NCI-H1436 treated with DMSO at 0.1 percent for 48 hours (cell line): Measurements from ENCODE around the gene SLC25A23.

Experiments
- DNase-seq: peaks from one replicate; lab custom pipeline; 2025; lab: John Stamatoyannopoulos, UW

Gene SLC25A23

DNA sequence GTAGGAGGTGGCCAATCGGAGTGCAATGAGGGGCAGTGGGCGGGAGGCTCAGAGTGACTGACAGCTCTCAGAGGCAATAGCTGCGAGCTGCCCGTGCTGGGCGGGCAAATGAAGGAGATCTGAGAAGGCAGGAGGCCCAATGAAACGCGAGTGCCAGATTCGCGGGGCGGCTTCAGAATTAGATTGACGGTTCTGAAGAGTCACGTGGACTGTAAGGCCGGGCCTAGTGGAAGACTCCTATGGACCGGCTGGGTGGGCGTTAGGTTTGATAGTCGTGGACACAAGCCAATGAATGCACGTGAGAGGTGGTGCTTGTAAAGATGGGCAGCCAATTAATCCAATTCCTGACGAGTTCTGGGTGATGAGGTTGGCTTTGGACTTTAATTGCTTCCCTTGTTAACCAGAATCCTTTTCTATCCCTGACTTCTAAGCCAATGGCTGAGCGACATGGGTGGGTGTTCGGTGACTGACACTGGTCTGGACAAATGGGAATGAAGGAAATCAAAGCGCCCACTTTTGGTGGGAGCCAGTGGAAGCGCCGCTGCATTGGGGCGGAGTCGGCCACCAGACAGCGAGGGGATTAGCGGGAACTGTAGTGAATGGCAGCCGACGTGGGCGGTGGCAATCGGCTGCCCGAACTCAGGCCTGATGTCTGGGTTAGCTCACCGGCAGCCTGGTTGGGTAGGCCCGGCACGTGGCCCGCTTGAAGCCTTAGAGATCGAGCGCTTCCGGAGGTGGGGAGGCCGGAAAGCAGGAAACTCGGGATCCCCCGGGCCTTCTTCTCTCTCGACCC lies 34.5 kb downstream of the SLC25A23 start:
- DNase-seq, result peak; percentile 100

DNA sequence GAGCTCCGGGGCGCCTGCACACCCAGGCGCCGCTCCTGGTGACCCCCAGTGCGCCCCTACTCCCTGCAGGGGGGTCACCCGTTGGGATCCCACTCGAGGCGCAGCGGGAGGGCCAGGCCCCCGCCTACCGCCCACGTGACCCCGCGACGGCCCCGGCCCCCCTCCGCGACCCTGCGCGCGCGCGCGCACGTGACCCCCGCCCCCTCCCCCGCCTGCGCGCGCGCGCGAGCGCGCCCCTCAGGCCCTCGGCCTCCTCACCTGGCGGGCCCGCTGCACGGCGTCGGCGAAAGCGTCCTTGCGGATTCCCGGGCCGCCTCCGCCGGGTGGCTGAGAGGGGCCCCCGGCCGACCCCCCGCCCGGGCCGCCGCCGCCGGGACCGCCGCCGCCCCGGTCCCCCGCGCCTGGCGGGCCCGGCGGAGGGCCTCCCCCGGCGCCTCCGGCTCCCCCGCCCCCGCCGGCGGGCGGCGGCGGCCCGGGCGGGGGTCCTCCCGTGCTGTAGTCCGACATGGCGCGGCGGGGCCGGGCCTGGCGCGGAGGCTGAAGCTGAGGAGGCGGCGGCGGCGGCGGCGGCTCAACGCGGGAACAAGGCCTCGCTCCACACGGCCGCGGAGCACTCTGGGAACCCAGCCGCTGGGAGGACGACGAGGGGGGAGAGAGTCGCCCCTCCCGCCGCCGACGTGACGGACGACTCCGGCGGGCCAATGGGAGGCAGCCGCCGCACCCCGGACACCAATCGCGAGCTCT lies 35.2 kb downstream of the SLC25A23 start, which contains the start of gene KHSRP:
Gene KHSRP (minus strand): TSS at position 617 of the 744 bp plus-strand sequence. CDS start 110 bp downstream, at position 507.
- DNase-seq, result no peak

DNA sequence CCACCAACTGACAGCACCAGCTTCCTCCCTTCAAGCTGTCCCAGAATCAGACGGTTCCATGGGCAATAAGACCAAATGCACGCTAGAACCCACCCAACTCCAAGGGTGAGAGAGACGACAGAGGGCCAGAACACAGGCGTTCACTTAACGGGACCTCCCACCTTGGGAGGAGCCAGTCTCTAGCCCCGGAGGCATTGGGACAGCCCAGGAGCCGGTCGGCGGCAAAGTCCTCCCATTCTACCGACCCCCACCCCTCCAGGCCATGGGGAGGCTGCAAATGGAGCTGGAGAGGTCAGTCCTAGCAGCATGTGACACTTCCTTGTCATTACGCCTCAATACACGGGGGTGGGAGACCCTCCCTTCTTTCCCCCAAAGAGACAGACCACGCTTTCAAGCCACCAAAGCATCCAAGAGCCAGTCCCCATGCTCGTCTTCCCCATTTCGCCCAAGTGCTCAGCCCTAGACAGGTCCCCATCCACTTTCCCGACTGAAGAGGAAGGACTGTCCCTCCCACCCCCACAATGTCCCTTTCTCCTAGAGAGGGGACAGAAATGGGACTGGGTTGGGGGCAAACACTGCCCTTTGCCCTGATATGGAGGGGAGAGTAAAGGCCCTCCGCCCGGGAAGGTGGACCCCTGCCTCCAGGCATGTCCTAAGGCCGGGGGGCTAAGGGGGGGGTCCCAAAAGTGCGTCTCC lies 35.9 kb downstream of the SLC25A23 start:
- DNase-seq, result no peak

DNA sequence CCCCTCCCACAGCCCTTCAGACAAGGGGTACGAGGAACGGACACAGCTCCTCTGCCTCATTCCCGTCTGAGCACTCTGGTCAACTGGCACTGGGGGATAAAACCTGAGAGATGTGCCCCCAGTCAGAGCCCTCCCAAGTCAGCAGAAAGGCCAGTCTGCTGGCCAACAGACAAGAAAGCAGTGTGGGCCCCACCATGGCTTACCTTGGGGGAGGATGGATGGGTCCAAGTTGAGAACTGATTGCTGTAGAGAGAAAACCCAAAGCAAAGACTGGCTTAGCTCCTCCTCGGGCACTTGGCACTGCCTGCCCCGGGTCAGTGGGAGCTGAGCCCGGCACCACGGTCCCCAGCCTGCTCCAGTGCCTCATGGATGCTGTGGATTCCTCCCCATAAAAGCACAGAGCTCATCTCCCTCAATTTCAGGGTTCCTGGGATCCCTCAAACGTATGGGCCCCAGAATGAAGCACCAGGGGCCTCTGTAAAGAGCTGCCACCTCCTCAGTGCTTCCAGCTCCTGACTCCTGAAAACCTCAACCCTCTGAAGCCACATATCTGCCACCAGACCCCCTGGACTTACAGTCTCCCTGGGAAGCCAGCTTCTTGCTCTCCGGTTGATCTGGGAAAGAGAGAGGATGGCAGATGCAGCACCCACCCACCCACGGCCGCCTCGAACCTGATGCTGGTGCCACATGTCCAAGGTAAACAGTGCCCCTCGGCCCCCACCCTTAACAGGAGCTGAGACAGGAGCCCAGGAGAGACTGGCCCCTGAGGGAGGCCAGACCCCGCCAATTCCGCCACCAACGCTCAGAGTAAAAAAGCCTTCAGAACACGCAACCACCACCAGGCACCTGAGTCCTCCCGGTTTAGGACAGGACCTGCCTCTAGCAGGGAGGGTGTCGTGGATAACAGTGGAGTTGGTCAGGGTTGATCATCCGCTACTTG lies 38.2 kb downstream of the SLC25A23 start:
- no peak for DNase-seq

DNA sequence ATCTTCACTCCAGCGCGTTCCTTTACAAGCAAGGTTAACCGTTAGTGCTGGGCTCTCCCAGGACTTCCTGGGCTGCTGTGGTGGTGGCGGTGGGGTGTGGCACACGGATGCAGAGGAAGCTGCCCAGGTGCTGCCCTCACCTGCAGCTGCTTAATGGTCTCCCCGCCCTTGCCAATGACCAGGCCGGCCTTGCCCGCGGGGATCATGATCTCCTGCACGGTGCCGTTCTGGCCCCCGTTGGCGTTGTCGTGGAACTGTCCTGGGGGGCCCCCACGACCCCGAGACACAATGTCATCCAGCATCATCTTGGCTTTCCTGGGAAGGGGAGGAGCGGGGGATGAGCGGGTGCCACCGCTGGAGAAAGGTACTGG lies 41.0 kb downstream of the SLC25A23 start:
- DNase-seq, result no peak

DNA sequence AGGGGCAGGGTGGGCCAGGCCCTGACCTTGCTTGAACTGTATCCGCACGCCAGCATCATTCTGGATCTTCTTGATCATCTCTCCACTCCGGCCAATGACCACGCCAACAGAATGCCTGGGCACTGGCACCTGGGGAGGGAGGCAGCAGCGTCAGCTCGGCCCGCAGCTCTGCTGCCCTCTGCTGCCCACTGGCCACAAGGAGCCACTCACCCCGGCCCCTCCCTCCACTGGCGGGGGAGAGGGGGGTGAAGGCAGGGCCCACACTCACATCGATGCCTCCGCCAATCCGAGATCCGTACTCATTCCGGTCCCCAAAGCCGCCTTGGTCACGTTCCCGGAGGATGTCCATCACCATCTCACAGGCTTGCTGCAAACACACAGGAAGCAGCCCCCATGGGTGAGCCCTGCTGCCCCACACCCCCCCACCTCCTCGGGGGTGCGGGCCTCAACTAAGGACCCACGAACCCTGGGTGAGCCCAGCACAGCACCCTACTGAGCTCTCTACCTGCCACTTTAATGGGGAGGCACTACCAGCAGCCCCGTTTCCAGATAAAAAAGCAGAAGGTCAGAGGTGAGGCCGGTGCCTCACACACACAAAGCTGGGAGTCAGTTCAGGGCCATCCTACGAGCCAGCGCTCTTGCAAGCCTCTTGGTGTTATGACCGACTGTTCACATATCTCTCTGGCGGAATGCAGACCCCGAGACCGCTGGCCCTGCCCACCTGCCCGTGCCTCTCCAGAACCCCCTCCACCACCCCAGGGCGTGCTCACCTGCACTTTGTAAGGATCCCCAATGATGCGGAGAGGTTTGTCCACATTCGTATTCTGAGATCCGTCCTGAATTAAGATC lies 41.7 kb downstream of the SLC25A23 start:
- DNase-seq, result no peak

DNA sequence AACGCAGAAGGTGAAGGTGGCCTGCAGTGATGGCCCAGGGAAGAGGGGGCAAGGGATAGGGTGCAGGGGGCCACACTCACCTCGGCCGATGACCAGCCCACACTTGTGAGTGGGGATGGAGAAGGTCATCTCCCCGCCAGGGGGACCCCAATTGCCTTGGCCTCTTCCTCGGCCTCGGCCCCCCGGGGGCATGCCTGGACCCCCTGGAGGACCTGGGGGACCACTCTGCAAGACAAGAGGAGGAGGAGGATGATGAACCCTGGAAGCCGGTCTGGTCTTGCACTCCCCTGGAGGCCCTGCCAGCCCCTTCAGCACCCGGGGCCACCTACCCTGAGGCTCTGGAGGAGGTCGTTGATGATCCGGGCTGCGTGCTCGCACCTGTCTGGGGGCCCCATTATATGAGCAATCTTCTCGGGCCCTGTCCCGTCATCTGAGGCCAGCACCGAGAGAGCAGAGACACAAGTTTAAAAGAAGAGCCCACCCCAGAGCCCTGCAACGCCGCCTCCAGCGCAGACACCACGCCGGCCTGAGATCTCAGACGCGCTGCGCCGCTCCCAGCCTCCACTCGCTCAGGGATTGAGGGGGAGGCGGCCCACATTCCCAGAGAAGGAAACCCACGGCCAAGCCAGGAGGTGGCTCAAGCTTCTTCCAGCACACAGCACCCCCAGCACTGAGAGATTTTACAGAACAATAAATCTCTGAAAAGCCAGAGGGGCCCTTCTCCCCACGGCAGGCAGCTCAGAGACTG lies 42.8 kb downstream of the SLC25A23 start:
- no peak for DNase-seq

DNA sequence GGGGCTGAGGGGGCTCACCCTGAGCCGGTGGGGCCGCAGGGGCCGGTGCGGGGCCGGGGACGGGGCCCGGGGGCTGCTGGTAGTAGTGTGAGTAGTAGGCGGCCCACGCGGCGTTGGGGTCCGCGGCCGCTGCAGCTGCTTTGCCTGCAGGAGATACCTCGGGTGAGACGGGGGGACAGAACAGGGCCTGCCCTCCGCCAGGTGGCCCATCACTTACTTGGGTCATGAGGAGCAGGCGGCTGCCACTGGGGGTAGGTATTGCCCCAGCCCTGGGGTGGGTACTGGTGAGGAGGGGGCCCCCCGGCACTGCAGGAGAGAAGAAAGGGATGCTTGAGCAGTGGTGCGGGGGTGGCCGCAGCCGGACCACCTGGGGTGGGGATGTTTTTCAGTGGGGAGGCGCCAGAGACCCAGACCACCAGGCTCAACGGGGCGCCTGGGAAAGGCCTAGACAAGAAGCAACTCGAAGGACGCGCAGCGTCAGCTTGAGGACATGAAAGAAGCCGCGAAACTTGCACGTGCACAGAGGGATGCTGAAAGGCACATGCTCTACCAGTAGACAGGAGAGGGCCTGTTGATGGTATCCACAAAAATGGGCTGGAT lies 43.9 kb downstream of the SLC25A23 start:
- no peak for DNase-seq

DNA sequence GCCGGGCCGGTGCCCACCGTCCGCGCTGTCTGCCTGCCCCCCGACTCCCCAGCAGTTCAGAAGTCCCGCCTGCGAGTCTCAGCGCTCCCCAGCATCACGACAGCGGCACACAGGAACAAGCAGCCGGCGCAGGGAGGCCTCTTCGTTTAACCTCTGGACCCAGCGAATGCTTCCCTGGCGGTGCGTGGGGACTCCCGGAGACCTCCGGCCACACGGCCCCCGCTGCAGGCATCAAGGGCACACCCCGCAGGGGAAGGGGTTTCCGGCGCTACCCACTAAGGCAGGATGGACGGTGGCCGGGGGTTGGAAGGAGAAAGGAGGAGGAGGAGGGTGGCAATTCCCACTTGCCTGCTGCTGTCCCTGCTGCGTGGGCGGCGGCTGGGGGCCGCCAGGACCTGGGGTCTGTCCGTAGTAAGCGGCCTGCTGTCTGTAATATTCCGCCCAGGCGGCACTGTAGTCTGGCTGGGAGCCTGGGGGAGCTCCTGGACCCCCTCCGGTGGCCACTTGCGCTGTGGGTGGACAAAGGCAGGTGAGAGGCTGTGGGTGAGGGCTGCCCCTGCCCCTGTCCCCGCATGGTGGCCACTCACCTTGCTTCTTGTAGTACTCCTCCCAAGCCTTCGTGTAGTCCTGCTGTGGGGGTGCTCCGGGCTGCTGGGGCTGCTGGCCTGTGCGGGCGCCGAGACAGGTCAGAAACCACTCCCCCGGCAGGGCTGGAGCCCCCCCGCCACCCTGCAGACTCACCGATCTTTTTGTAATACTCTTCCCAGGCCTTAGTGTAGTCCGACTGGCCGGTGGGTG lies 44.6 kb downstream of the SLC25A23 start:
- DNase-seq, result no peak

DNA sequence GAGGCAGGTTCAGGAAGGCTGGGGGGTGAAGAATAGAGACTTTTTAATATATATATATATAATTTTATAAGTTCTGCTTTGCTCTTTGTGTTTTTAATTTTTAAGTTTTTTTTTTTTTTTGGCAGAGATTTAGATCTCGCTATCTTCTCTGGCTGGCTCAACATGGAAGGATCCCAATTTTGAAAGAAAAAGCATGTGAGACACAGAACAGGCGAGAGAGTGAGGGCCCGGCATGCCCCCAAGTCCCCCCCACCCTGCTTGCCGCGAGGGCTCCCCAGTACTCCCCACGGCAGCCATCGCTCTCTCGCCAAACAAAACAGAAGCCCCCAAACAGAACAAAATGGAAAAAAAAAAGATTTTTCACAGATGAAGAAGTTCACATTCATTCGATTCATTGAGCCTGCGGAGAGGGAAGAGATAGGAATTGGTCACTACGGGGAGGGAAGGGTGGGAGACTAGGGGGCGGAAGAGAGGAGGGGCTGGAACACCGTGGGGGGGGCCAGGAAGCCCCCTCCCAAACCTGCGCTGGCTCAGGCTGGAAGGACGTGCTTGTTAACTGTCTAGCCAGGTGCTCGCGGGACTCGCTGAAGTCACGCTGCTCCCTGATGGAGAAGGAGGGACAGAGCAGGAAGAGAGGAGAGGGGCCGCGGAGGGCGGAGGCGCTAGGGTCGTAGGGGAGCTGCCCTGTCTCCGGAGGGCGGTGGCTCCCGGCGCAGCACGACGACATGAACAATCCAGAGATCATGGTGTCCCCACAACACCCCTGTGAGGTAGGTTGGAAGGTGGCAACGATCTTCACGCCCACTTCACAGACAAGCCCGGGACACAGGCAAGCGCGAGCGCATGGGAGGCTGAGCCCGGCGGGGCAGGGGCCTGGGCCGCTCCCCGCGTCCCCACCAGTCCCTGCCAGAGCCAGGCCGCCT lies 45.6 kb downstream of the SLC25A23 start:
- no peak for DNase-seq

DNA sequence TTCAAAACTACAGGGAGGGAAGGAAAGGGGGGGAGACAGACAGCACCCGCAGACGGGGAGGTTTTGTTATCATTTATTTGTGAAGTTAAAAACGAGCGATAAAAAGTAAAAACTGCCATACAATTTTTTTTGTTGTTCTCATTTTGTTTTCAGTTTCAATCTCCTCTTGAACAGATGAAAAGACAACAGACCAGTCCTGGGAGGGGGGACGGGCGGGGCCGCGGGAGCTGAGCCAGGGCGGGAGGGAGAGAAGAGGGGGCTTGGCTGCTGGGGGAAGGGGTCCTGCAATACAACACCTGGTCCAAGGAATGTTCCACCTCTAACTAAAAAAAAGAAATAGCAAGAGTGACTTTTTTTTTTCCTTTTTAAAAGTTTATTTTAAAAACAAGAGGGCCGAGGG lies 46.3 kb downstream of the SLC25A23 start:
- no peak for DNase-seq

DNA sequence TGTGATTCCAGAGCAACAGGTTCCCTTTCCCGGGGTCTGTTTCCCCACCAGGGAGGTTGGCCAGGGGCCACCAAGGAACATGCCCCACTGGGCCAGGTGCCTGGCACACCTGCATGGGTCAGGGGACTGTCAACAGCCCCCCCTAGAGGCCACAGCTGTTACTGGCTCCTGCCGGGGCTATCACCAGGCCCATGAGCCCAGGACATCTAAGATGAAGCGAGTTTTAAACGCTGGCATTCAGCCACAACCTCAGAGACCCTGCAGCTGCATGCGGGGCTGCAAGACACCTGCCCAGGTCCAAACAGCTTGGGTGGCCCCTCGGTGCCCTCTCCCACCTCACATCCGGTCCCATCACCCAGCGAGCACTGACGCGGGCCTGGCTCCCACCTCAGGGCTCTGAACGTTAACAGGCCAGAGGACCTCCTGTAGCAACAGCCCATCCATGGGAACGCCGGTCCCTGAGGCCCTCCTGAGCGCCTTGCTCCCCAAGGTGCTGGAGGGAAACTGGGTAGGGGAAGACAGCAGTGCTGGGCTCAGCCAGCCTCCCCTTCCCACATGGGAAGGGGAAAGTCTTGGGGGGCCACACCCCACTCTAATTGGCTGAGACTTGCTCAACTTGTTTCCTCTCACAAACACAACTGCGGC lies 47.0 kb downstream of the SLC25A23 start:
- DNase-seq, result no peak

DNA sequence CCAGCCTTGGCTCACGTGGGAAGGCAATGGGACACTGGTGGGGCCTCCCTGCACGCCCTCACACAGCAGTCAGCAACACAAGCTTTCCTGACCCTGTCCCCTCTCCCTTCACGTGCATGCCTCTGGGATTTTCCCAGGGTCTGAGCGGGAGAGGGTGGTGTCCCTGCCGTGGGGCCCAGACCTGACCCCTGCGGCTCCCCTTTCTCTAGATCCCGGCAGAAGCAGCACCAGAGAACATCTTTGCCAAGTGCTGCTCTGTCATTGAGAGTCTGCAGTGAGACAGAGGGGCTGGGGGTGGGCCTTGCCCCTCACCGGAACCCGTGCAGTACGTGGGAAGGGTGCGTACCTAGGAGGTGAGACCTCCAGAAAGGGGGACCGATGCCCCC lies 47.5 kb downstream of the SLC25A23 start:
- no peak for DNase-seq

DNA sequence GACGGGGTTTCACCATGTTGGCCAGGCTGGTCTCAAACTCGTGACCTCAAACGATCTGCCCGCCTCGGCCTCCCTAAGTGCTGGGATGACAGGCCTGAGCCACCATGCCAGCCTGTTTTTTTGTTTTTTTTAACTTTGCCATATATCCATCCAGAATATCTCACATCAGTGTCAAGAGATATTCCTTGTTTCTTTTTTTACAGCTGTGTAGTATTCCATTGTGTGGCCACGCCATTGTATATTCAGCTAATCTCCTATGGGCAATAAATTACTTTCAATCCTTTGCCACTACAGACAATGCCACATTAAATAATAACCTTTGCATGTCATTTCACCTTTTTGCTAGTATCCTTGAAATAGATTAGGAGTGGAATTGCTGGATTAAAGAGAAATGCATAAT lies 50.2 kb downstream of the SLC25A23 start:
- DNase-seq, result no peak

DNA sequence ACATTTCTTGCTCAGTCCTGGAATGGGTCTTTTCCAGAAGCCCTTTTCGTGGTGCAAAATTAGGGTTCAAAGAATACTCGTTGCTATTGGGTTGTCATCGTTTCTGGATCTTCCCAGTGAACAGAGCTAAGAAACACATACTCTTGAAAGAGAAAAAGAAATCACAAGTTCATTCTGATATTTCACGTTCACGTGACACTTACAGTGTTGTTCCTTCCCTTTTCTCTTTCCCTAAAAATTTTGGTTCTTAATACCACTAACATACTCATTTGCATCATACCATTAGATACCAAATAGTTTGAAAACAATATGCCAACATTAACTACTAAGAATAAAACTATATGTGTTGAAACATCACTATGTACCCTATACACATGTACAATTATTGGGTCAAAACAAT lies 53.2 kb downstream of the SLC25A23 start:
- no peak for DNase-seq

DNA sequence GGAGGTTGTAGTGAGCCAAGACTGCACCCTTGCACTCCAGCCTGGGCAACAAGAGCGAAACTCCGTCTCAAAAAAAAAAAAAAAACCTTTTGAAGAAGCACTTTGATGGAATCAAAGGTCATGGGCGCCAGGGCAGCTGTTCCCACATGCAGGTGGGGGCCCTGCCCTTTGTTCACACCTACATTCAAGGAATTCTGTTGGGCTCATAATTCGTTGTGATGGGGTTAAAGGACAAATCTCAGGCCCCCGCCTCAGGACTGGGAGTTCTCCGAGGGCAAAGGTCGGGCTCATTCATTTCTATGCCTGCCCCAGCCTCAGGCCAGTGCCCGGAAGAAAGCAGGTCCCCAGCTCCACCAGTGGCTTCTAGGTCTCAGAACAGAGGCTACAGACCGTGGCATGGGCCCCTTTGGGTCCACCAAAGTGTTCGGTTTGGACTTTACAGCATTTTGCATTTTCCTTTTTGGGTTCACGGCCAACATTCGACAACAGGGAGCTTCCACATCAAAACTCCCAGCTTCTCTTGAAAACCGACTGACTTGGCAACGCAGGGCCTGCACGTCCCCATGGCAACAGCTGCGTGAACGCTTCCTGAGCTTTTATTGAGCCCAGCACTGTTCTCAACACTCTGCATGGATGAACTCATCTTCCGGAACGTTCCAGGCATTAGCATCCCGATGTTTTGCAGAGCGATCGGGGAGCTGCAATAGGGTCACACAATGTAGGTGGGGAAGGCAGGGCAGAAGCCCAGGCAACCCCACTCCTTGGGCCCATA lies 56.6 kb downstream of the SLC25A23 start:
- no peak for DNase-seq
